Astrocyte (in vitro differentiated cells and primary cell): Measurements from ENCODE around the gene AHDC1.

Experiments
- CTCF ChIP-seq: IDR thresholded peaks from 2 replicates; pipeline ENCODE4 v1.5.1; 2011; ENCODE audit warnings: low read depth, mild to moderate bottlenecking, inconsistent platforms, low read length, moderate library complexity; ENCODE audit not compliant: insufficient read depth
- EZH2 ChIP-seq: IDR thresholded peaks from 2 replicates; pipeline ENCODE4 v1.6.1; 2012; ENCODE audit warnings: mild to moderate bottlenecking, low read length, inconsistent platforms; ENCODE audit not compliant: insufficient read depth

GRCh38 chr1:27635396-27636142, 31.6 kb upstream of the AHDC1 start:
- TF ChIP-seq EZH2 = no peak
- no peak for TF ChIP-seq CTCF
